GM12878 (cell line): ENCODE results near the gene TSHZ2. TPM values are rescaled to one million over a fixed set of nuclear protein-coding genes. Genes with fewer than 3 reads are reported as not detected.

Experiments
- ATAC-seq: fragments of 200-7000 bp; cut with Tn5 transposase; 3 replicates; pipeline ENCODE4 v1.9.1; 2020; ENCODE audit warnings: mild to moderate bottlenecking, moderate library complexity
- BruUV-seq: library from RNA; stranded (reverse); fragments of 400-500 nt; replicated peaks from 2 replicates; lab custom pipeline; 2021; lab: Mats Ljungman, UMichigan
- CTCF ChIA-PET: fragments of 300-600 bp; sonication (Branson Sonifier 250); formaldehyde crosslinking; extraction: SDS; loops from one replicate; lab custom pipeline; 2021; ENCODE audit warnings: inconsistent platforms; lab: Yijun Ruan, JAX
- POLR2A ChIA-PET: fragments of 350-600 bp; formaldehyde crosslinking; extraction: SDS; loops from one replicate; lab custom pipeline; 2021; ENCODE audit warnings: inconsistent platforms; lab: Charles Lee
- RAD21 ChIA-PET: fragments of 300-600 bp; sonication (Branson Sonifier 250); formaldehyde crosslinking; loops from one replicate; lab custom pipeline; 2023; ENCODE audit warnings: antibody characterized with exemption; ENCODE audit not compliant: unreplicated experiment; lab: Charles Lee
- SMC1A ChIA-PET: fragments of 300-600 bp; sonication (Branson Sonifier 250); formaldehyde crosslinking; loops from one replicate; lab custom pipeline; 2023; ENCODE audit not compliant: unreplicated experiment, uncharacterized antibody; lab: Charles Lee
- DNase-seq: peaks from one replicate; pipeline ENCODE4 v3.0.0-alpha.2; 2011; ENCODE audit warnings: low read depth, low spot score
- FAIRE-seq: peaks from 3 replicates; lab custom pipeline; 2011; peaks lifted over from hg19 to GRCh38; lab: Jason Lieb, UNC
- H2AFZ ChIP-seq: 2 replicates; pipeline ENCODE4 v1.6.0; 2011; ENCODE audit warnings: low read depth, low read length, control low read depth; ENCODE audit not compliant: control insufficient read depth
- H3K27ac ChIP-seq: 2 replicates; pipeline ENCODE4 v1.5.1; 2011; ENCODE audit warnings: control low read depth; ENCODE audit not compliant: control insufficient read depth, insufficient read depth
- H3K27me3 ChIP-seq, 2 experiments: replicated peaks in 1 of 2; 2 replicates each; pipeline versions ENCODE4 v1.6.0 to v1.6.1; 2011; ENCODE audit warnings: low read length in 1 of 2; ENCODE audit not compliant: control insufficient read depth in 2 of 2, insufficient read depth in 2 of 2
- H3K36me3 ChIP-seq, 2 experiments: 2 replicates each; pipeline ENCODE4 v1.5.1; 2011; ENCODE audit warnings: low read length in 1 of 2; ENCODE audit not compliant: control insufficient read depth in 2 of 2, insufficient read depth in 2 of 2
- H3K4me1 ChIP-seq: 2 replicates; pipeline ENCODE4 v1.6.1; 2011; ENCODE audit warnings: mild to moderate bottlenecking, low read length, moderate library complexity, mixed read lengths; ENCODE audit not compliant: control insufficient read depth, insufficient read depth
- H3K4me2 ChIP-seq: 2 replicates; pipeline ENCODE4 v1.6.0; 2011; ENCODE audit warnings: control low read depth; ENCODE audit not compliant: control insufficient read depth, insufficient read depth
- H3K4me3 ChIP-seq: fragments of 200-600 bp; sonication (generic); 2 replicates; pipeline ENCODE4 v1.5.1; 2016
- H3K79me2 ChIP-seq: 2 replicates; pipeline ENCODE4 v1.6.0; 2011; ENCODE audit warnings: low read length; ENCODE audit not compliant: control insufficient read depth, insufficient read depth
- H3K9ac ChIP-seq: 2 replicates; pipeline ENCODE4 v1.8.0; 2011; ENCODE audit warnings: low read length, control low read depth, mixed read lengths; ENCODE audit not compliant: control insufficient read depth, insufficient read depth
- H3K9me3 ChIP-seq: replicated peaks from 3 replicates; pipeline ENCODE4 v1.5.1; 2011; ENCODE audit warnings: mild to moderate bottlenecking, low read length; ENCODE audit not compliant: control insufficient read depth, insufficient read depth
- H4K20me1 ChIP-seq: 2 replicates; pipeline ENCODE4 v1.6.0; 2011; ENCODE audit not compliant: control insufficient read depth, insufficient read depth
- BCL3 ChIP-seq: IDR thresholded peaks from 2 replicates; pipeline ENCODE4 v1.6.1; 2011; ENCODE audit warnings: borderline replicate concordance, low read depth, mild to moderate bottlenecking, moderate library complexity, low read length; ENCODE audit not compliant: insufficient read depth, poor library complexity, severe bottlenecking
- BCLAF1 ChIP-seq: fragments of 450-650 bp; IDR thresholded peaks from 2 replicates; pipeline ENCODE4 v1.6.1; 2017; ENCODE audit warnings: antibody characterized with exemption, mild to moderate bottlenecking, moderate library complexity
- E2F4 ChIP-seq: IDR thresholded peaks from 2 replicates; pipeline ENCODE4 v1.6.1; 2012; ENCODE audit warnings: low read depth, low read length, improper control_type of control experiment
- E2F8 ChIP-seq: fragments of 450-650 bp; IDR thresholded peaks from 2 replicates; pipeline ENCODE4 v1.6.1; 2018; ENCODE audit warnings: mild to moderate bottlenecking, low read depth, moderate library complexity; ENCODE audit not compliant: partially characterized antibody
- ETV6 ChIP-seq, 2 experiments: fragments of 450-650 bp in 1 of 2; IDR thresholded peaks in 1 of 2; conservative IDR thresholded peaks in 1 of 2; 2 replicates each; pipeline ENCODE4 v1.6.1; 2014; ENCODE audit warnings: antibody characterized with exemption in 1 of 2, borderline replicate concordance in 1 of 2, low read depth in 1 of 2, mild to moderate bottlenecking in 1 of 2, moderate library complexity in 1 of 2
- EZH2 ChIP-seq: IDR thresholded peaks from 2 replicates; pipeline ENCODE4 v1.6.1; 2012; ENCODE audit warnings: low read depth, mild to moderate bottlenecking, control low read depth, inconsistent platforms, low read length, borderline replicate concordance; ENCODE audit not compliant: control insufficient read depth
- HDAC6 ChIP-seq: fragments of 200-600 bp; sonication (generic); IDR thresholded peaks from one replicate; pipeline ENCODE4 v1.8.0; 2017; ENCODE audit warnings: antibody characterized with exemption; ENCODE audit not compliant: unreplicated experiment
- MEF2B ChIP-seq: fragments of 450-650 bp; IDR thresholded peaks from 2 replicates; pipeline ENCODE4 v1.6.1; 2018; ENCODE audit warnings: mild to moderate bottlenecking, moderate library complexity; ENCODE audit not compliant: partially characterized antibody, poor library complexity, severe bottlenecking
- MTA2 ChIP-seq: fragments of 450-650 bp; IDR thresholded peaks from 2 replicates; pipeline ENCODE4 v1.6.1; 2016; ENCODE audit warnings: low read depth, mild to moderate bottlenecking, moderate library complexity
- MXI1 ChIP-seq: fragments of 150-350 bp; IDR thresholded peaks from 2 replicates; pipeline ENCODE4 v1.6.1; 2011; ENCODE audit warnings: low read depth, mild to moderate bottlenecking, inconsistent platforms, low read length, improper control_type of control experiment
- PML ChIP-seq: IDR thresholded peaks from 2 replicates; pipeline ENCODE4 v1.6.1; 2012; ENCODE audit warnings: low read length, inconsistent platforms
- YBX1 ChIP-seq: fragments of 450-650 bp; IDR thresholded peaks from 2 replicates; pipeline ENCODE4 v1.6.1; 2016; ENCODE audit warnings: antibody characterized with exemption
- WGBS: methylation state at CpG from one replicate; pipeline ENCODE4 v1.1.6; 2016; ENCODE audit warnings: low lambda C conversion rate; ENCODE audit not compliant: insufficient replicate concordance, insufficient coverage; ENCODE audit errors: missing lambda C conversion rate; 5-methylcytosine and 5-hydroxymethylcytosine counted together
- in situ Hi-C: fragments of 300-500 bp; cut with MboI; formaldehyde crosslinking; loops from 9 replicates; pipeline ENCODE4 v1.14.3; 2018; ENCODE audit warnings: mixed read lengths
- intact Hi-C: fragments of 100-400 bp; cut with micrococcal nuclease; formaldehyde crosslinking; loops from one replicate; pipeline ENCODE4 v1.14.2; 2022; ENCODE audit not compliant: unreplicated experiment
- polyA plus RNA-seq, 11 experiments: library from polyadenylated mRNA; depleted of rRNA in 4 of 11; unstranded in 6 of 11; stranded (reverse) in 5 of 11; fragments of >200 nt; fragmentation: Nextera tagmentation in 4 of 11; fragmentation: Illumina TruSeq in 1 of 11; extraction: Ambion mirVana in 4 of 11; extraction: Trizol in 1 of 11; gene quantifications; 1 replicate in 1 of 11; 2 replicates in 10 of 11; pipeline versions ENCODE4 v1.2.1 to v1.2.3, GENCODE V29; 2011 to 2016; ENCODE audit warnings: inconsistent platforms in 2 of 11, missing spikeins in 2 of 11, low read depth in 1 of 11
- total RNA-seq, 4 experiments: library from RNA; depleted of rRNA in 3 of 4; stranded (reverse); fragments of >200 nt in 3 of 4; fragmentation: Illumina TruSeq in 1 of 4; extraction: Trizol in 1 of 4; gene quantifications; 2 replicates each; pipeline versions ENCODE4 v1.2.1 to v1.2.3, GENCODE V29; 2013 to 2021

Gene TSHZ2
- total and polyA plus RNA-seq, 10 of the 15 experiments (the other 5 are each of a cell fraction or from before 2014, with no cell fraction given) = 0.01 to 0.86 (median 0.13) TPM; not detected in 2

- BruUV-seq = no TSS peak
- Histone ChIP-seq H3K4me3 (no peak overlapping the region), H3K4me1 (no peaks in the 10 kb centered on the region), H4K20me1 (no peaks in the 10 kb centered on the region), H3K79me2 (no peaks in the 10 kb centered on the region), H3K36me3 (no peaks in the 10 kb centered on the region), H3K9me3 (no peaks in the 10 kb centered on the region; the same call in 2 of the 3 replicates), H3K27me3 (no peaks in the 10 kb centered on the region; a peak in 1 of 4 replicates), H3K4me2 (no peak overlapping the region), H3K27ac (no peak overlapping the region), H2AFZ (no peak overlapping the region), H3K9ac (no peak overlapping the region)
- ChIA-PET POLR2A (no interaction called here), CTCF (no interaction called here), RAD21 (no interaction called here), SMC1A (no interaction called here)
- ATAC-seq (no peak), DNase-seq (no peak), FAIRE-seq (no peak)
- TF ChIP-seq BCLAF1 (no peak), MXI1 (no peak), MTA2 (no peak), ETV6 (conservative IDR thresholded peaks at IDR 0.05 in 1 of 2, IDR thresholded peaks at IDR 0.05 in 1 of 2; ENCODE audit: borderline replicate concordance in 1 of 2, low read depth in 1 of 2) (no peak), YBX1 (no peak), E2F8 (no peak), BCL3 (no peak), MEF2B (no peak), HDAC6 (no peak), PML (no peak), E2F4 (no peak), EZH2 (no peak)
- in situ Hi-C loops (no loop called here), intact Hi-C loops (no loop called here)
- WGBS = 0% methylated on average over 3 of the region's 3 CpGs
Observed at GRCh38 chr20:53428588-53428987, 456.4 kb downstream of the TSHZ2 start.
